Retinal pigment epithelial cell (primary cell): ENCODE measurements around the gene CENPX.

Experiments
- DNase-seq: peaks from one replicate; pipeline ENCODE4 v3.0.0-alpha.2; 2010; ENCODE audit warnings: low read depth
- H3K4me3 ChIP-seq: 2 replicates; pipeline ENCODE4 v1.5.1; 2011; ENCODE audit warnings: mild to moderate bottlenecking, low read length, control low read depth, moderate library complexity
- TF ChIP-seq, protein P1 (sequence below): conservative IDR thresholded peaks from 2 replicates; pipeline ENCODE4 v1.5.1; 2011; ENCODE audit warnings: low read depth, low read length, control low read depth, inconsistent platforms

The CENPX gene

GRCh38 chr17:82007495-82008257, 15.0 kb downstream of the CENPX start:
- DNase-seq, result no peak
- TF ChIP-seq, protein P1, sequence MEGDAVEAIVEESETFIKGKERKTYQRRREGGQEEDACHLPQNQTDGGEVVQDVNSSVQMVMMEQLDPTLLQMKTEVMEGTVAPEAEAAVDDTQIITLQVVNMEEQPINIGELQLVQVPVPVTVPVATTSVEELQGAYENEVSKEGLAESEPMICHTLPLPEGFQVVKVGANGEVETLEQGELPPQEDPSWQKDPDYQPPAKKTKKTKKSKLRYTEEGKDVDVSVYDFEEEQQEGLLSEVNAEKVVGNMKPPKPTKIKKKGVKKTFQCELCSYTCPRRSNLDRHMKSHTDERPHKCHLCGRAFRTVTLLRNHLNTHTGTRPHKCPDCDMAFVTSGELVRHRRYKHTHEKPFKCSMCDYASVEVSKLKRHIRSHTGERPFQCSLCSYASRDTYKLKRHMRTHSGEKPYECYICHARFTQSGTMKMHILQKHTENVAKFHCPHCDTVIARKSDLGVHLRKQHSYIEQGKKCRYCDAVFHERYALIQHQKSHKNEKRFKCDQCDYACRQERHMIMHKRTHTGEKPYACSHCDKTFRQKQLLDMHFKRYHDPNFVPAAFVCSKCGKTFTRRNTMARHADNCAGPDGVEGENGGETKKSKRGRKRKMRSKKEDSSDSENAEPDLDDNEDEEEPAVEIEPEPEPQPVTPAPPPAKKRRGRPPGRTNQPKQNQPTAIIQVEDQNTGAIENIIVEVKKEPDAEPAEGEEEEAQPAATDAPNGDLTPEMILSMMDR, result peak; percentile 36
- no peak overlapping the region for H3K4me3 ChIP-seq

DNA sequence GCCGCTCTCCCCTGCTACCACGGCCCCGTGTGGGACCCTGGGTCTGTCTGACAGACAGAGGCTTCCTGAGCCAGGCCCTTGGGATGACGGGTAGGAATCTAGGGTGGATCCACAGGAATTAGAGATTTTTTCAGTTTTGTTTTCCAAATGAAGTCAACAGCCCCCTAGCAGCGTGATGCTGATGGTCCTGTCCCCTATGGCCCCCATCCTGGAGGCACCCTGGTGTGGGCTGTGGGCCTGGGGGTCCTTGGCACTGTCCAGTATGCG, 15.5 kb downstream of the CENPX start:
- DNase-seq, result no peak
- TF ChIP-seq, protein P1, result no peak
- H3K4me3 ChIP-seq, result no peak overlapping the region

GRCh38 chr17:82006468-82007227, 16.0 kb downstream of the CENPX start:
- H3K4me3 ChIP-seq, result no peak overlapping the region
- TF ChIP-seq, protein P1, result no peak
- DNase-seq, result no peak

DNA sequence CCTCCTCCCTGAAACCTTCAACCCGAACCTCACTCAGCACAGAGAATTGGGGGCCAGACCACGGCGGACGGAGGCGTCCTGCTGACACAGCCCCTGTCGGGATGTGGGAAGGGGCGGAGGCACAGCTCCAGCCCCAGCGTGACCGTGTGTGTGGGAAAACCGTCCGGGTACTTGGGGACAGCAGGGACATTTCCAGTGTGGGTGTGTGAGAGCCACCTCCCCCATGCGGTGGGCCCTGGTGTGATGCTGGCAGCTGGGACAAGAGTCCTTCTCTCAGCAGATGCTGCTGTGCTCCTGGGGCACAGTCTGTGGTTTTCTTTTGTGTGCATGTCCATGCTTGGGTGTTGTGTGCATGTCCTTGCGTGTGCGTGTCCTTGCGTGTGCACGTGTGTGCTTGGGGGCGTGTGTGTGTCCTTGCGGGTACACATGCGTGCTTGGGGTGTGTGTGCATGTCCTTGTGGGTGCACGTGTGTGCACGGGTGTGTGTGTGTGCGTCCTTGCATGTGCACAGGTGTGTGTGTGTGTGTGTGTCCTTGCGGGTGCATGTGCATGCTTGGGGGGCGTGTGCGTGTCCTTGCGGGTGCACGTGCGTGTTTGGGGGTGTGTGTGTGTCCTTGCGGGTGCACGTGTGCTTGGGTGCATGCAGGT, 16.9 kb downstream of the CENPX start:
- no peak for DNase-seq
- TF ChIP-seq, protein P1, result no peak
- H3K4me3 ChIP-seq, result no peak overlapping the region

DNA sequence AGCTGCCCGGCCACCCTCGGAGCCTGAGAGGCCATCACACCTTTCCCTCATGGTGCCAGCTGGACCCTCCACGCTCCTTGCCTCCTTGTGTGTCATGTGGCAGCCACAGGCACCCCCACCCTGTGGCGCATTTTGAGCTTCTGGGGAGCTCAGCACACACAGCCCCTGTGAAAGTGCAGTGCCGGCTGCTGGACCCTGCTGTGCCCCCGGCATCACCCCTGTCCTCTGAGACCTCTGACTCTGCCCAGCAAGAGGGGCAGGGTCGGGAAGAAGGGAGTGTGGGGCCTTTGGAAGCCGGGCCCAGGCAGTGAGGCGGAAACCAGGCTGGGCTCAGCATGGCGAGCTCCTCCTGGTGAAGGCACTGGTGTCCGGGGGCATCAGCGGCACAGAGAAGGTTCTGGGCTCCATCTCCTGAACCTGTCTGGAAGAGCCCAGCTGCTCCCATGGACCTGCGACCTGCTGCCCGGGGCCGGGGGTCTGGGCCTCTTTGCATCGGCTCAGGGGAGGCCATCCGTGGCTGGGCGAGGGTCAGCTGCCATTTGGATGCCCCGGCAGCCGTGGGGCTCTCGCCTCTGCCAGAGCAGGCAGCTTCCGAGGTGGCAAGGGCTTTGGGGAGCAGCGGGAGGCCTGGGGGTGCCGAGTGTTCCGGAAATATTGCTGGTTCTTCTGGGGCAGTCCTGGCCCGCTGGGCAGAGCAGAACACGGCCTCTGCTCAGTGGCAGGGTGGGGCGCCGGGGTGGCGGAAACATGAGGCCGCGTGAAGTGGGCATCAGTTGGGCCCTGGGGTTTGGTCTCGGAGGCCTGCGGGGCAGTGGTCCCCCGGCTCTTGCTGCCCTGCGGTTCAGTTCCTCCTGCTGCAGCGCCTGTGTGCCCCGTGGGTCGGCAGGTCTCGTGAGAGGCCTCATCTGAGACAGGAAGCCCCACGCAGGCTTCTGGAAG, 17.9 kb downstream of the CENPX start:
- TF ChIP-seq, protein P1, result no peak
- no peak for DNase-seq

GRCh38 chr17:82003411-82004381, 19.0 kb downstream of the CENPX start:
- TF ChIP-seq, protein P1, result no peak
- peak; percentile 78 for DNase-seq
- H3K4me3 ChIP-seq, result no peak overlapping the region

More for the DNA sequence above, 17.9 kb downstream of the CENPX start:
- no peak overlapping the region for H3K4me3 ChIP-seq
